ENCODE data around the gene CRB1.
"Not testable (repeated sequence)": the region's sequence is repeated elsewhere in the genome, so short reads cannot be mapped to it uniquely, and the experiment has no call there.

Gene CRB1

DNA sequence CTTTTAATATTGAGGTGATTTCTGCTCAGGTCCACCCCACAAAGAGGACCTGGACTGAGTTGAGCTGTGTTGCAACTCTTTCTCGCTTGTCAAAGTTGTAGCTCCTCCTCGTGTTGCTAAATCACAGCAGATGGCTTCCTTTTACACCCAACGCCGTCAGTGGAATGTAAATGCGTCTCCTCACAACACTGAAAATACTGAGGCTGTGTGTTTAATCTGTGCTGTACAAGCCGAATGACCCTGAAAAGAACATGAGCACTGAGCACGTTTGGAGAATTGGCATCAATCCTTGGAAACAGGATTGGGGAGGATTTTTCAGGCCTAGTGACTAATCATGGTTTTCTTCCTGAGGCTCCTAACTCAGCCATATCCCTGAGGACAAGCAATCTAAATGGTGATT lies 196.0 kb downstream of the CRB1 start:
- no peak for DNase-seq
- H3K36me3 Mint-ChIP-seq (ENCODE audit: low read depth), result no peaks in the 10 kb centered on the region
- no peak overlapping the region for H3K4me3 Mint-ChIP-seq
- no peaks in the 10 kb centered on the region for H3K27me3 Mint-ChIP-seq
- no peaks in the 10 kb centered on the region for H3K9me3 Mint-ChIP-seq
- H3K27ac Mint-ChIP-seq, result no peak overlapping the region
- no peaks in the 10 kb centered on the region for H3K4me1 Mint-ChIP-seq (ENCODE audit: low read depth)

DNA sequence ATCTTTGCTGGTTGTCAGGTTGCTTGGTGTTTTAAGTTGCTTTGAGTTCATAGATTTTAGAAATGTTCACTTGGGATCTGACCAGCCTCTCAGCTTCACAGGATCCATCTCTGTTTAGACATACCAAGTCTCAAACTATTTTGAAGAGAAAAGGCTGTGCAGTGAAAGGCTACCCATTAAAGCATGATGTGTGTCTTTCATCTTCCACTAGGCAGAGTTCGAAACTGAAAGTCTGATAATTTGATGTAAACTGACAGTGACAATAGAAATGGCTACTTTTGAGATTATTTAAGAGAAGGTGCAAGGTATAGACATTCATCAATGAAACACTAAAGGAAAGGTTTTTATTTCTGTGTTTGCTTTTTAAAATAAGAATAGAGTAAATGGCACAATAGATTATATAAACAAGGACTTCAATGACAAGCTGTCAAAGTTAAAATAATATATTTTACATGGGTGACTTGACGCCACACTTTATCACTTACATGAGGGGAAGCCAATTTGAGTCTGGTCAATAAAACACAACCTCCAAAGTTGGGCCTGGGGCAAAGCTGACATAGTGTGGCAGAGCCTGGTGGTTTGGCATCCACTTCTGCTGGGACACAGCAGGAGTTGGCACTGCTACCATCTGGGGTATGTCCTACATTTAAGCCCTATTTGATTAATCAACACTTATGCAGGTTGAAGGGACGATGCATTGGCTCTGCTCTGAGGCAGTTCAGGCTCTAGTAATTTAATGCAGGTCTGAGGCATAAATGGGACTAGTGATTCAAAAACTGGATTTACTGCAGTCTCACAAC lies 197.7 kb downstream of the CRB1 start:
- Mint-ChIP-seq H3K4me3 (no peak overlapping the region), H3K9me3 (no peaks in the 10 kb centered on the region), H3K27ac (no peak overlapping the region), H3K27me3 (no peaks in the 10 kb centered on the region), H3K4me1 (ENCODE audit: low read depth) (peaks cover 5% of the 10 kb centered on the region), H3K36me3 (ENCODE audit: low read depth) (no peaks in the 10 kb centered on the region)
- DNase-seq, result no peak

DNA sequence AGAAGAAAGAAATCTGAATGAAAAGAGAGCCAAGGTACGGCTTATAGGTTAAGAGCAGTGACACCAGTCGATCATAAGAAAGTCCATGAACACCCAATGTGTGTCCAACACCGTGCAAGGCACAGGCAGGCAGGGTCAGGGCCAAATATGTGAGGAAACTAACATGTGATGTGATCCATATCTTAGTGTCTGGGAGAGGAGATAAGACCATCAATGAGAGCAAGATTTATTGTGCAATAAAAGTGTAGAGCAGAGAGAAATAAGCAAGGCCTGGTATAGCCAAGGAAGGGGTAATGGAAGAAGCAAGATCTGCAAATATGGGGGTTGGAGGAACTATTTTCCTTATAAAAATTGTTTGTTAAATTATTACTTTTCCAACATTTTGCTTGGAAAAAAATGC lies 198.8 kb downstream of the CRB1 start:
- Mint-ChIP-seq H3K27ac (no peak overlapping the region), H3K4me1 (ENCODE audit: low read depth) (peaks cover 5% of the 10 kb centered on the region), H3K9me3 (no peaks in the 10 kb centered on the region), H3K36me3 (ENCODE audit: low read depth) (no peaks in the 10 kb centered on the region), H3K4me3 (no peak overlapping the region), H3K27me3 (no peaks in the 10 kb centered on the region)
- no peak for DNase-seq

DNA sequence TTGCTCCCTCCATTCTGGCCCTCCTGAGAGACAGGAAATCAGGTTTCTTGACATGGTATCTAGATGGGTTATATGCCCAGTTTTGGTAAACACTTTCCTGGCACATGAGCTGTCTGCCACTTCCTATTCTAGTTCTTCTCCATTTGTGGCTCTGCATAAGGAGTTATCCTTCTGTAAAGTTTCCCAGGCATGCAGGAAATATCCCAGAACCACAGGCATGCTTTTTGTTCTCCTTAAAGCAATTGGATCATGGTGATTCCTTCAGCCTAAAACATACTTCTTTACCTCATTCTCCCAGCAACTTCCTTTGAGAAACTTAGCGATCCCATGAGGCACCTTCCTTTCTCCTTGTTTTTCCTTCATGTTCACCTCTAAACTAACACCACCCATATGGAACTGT lies 199.8 kb downstream of the CRB1 start:
- H3K9me3 Mint-ChIP-seq, result no peaks in the 10 kb centered on the region

DNA sequence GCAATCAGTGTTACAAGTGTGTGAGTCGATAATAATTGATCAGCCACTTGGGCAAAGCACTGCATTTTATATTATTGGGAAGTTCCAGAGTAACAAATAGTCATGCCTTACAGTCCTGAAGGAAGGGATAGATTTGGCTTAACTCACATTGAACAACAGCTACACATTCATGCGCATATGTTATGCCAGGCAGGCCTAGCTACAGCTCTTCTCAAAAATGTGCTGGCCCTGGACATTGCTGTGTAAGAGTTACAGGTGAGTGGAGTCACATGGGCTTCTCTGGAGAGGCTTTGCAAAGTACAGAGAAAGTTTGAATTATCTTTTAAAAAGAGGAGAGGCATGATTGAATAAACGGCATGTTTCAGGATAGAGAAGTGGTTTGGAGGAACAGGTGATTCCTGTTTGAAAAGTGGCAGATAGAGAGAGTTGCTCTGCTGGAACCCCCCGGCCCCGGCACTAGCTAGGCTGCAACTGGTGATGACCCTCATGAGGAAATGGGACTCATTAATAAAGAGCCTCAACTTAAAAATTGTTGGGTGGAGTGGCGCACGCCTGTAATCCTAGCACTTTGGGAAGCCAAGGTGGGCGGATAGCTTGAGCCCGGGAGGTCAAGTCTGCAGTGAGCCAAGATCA lies 200.6 kb downstream of the CRB1 start:
- H3K4me3 Mint-ChIP-seq, result no peak overlapping the region
- no peak for DNase-seq
- peaks cover 5% of the 10 kb centered on the region for H3K4me1 Mint-ChIP-seq (ENCODE audit: low read depth)
- no peaks in the 10 kb centered on the region for H3K9me3 Mint-ChIP-seq
- H3K27me3 Mint-ChIP-seq, result no peaks in the 10 kb centered on the region
- H3K27ac Mint-ChIP-seq, result no peak overlapping the region
- no peaks in the 10 kb centered on the region for H3K36me3 Mint-ChIP-seq (ENCODE audit: low read depth)

More for the DNA sequence above, 199.8 kb downstream of the CRB1 start:
- peaks cover 5% of the 10 kb centered on the region for H3K4me1 Mint-ChIP-seq (ENCODE audit: low read depth)
- H3K27ac Mint-ChIP-seq, result no peak overlapping the region
- no peak overlapping the region for H3K4me3 Mint-ChIP-seq
- no peaks in the 10 kb centered on the region for H3K27me3 Mint-ChIP-seq
- no peaks in the 10 kb centered on the region for H3K36me3 Mint-ChIP-seq (ENCODE audit: low read depth)
- DNase-seq, result no peak

DNA sequence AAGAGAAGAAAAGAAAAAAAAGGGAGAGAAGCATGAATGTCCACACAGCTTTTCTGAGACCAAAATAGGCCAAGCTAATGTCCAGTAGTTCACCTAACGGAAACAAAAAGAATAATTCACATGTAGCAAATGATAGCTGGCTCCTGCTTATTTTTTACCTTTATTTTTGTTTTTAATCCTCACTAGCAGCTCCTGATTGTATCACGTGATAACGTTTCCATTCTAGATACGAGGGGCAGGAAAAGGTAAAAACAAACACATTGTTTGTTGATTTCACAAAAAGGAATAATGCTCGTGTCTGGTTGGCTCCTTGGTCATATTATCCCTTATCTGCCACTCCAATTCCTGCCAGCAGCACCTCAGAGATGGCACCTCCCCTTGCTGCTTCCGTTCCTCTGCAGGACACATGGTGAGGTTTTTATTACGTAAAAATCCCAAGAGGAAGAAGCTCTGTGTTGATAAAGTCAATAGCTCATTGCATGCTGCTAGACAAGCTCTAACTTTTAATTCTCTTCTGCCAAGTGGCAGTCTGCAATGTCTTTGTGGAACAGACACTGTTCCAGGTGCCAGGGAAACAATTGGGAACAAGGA lies 201.7 kb downstream of the CRB1 start:
- no peaks in the 10 kb centered on the region for H3K36me3 Mint-ChIP-seq (ENCODE audit: low read depth)
- H3K27me3 Mint-ChIP-seq, result no peaks in the 10 kb centered on the region
- no peak overlapping the region for H3K27ac Mint-ChIP-seq
- no peak overlapping the region for H3K4me3 Mint-ChIP-seq
- DNase-seq, result no peak
- no peaks in the 10 kb centered on the region for H3K9me3 Mint-ChIP-seq
- H3K4me1 Mint-ChIP-seq (ENCODE audit: low read depth), result peaks cover 5% of the 10 kb centered on the region

DNA sequence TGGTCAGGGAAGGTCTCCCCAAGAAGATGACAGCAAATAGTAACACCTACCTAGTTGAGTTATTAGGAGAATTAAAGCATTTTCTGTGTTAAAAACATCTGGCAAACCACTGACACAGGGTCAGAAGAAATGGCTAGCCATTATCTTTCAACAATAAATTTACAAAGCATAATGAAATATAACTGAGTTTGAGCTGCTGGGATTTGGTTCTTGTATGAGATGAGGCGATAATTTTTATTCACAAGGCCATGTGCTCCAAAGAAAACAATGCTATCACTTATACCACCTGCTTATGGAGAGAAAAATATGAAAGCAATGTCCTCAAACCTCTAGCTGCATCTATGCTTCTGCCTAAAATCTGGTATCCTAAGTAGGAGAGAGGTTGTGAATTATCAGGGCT lies 202.3 kb downstream of the CRB1 start:
- no peak overlapping the region for H3K27ac Mint-ChIP-seq
- H3K27me3 Mint-ChIP-seq, result no peaks in the 10 kb centered on the region
- H3K4me3 Mint-ChIP-seq, result no peak overlapping the region
- H3K9me3 Mint-ChIP-seq, result no peaks in the 10 kb centered on the region
- no peak for DNase-seq
- no peaks in the 10 kb centered on the region for H3K36me3 Mint-ChIP-seq (ENCODE audit: low read depth)
- peaks cover 5% of the 10 kb centered on the region for H3K4me1 Mint-ChIP-seq (ENCODE audit: low read depth)

DNA sequence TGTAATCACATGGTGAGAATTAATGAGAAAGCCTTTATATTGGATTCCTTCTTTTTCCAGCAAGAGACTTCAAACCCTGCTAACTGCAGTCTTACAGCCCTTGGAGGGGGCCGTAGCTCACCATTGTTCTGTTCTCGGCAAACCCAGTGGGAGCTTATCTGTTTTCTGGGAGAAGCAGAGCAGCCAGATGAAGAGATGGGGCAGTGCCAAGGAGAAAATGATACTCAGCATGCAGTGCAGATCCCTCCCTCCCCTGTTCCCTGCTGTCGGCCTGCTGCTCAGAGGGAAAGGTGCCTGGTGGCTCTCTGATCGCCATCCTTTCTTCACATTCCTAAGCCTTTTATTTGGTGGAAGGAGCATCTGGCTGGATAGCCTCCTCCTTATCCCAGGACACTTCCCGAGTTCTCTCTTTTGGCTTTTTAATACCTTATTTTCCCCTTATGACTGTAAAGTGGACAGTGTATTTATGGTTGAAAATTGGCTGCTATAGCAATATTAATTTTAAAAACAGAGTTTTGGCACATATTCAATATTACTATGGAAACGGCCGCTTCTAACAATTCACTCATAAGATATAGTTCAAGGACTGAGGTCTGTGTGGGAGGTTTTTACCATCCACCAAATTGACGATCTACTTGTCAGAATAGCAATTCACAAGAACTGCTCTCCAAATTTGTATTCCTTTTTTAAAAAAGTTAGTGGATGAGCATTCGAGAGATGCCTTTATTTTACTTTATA lies 203.4 kb downstream of the CRB1 start:
- Mint-ChIP-seq H3K27me3 (no peaks in the 10 kb centered on the region), H3K27ac (no peak overlapping the region), H3K4me3 (no peak overlapping the region), H3K36me3 (ENCODE audit: low read depth) (no peaks in the 10 kb centered on the region), H3K4me1 (ENCODE audit: low read depth) (peaks cover 5% of the 10 kb centered on the region), H3K9me3 (no peaks in the 10 kb centered on the region)
- no peak for DNase-seq

DNA sequence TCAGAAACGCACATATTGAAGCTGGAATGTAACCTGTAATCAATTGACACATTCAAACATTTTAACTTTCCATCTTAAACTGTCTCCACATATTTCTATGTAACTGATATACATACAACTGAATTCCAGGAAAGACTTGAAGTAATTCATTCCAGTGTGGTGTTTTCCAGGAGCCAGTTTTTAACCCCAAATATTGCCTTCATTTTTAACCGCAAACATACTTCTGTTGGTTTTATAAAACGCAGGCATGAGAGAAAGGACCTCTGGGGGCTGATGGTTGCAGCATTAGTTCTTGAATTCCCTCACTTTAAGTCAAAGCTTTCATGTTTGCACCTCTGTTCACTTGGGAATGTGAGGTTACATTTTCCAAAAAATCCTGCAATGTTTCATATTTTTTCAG lies 204.1 kb downstream of the CRB1 start:
- Mint-ChIP-seq H3K27ac (no peak overlapping the region), H3K9me3 (no peaks in the 10 kb centered on the region), H3K4me1 (ENCODE audit: low read depth) (peaks cover 5% of the 10 kb centered on the region), H3K36me3 (ENCODE audit: low read depth) (no peaks in the 10 kb centered on the region), H3K4me3 (no peak overlapping the region), H3K27me3 (no peaks in the 10 kb centered on the region)
- no peak for DNase-seq

DNA sequence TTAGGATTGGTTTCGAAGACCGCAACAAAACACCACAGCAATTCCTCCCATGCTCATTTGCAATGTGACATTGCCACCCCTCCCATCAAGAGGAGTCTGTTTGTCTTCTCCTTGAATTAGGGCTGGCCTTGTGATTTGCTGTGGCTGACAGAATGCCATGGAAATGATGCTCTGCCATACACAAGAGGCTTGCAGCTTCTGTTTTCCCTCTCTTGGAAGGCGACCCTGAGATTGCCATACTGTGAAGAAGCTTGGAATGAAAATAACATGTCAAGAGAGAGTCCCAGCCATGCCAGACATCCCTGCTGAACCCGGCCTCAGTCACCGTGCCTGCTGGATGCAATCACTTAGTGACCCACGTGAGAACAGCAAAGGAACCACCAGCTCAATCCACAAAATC lies 212.4 kb downstream of the CRB1 start:
- DNase-seq, result no peak
- Mint-ChIP-seq H3K4me3 (no peak overlapping the region), H3K36me3 (ENCODE audit: low read depth) (no peaks in the 10 kb centered on the region), H3K4me1 (ENCODE audit: low read depth) (peaks cover 15% of the 10 kb centered on the region), H3K27me3 (no peaks in the 10 kb centered on the region), H3K9me3 (no peaks in the 10 kb centered on the region), H3K27ac (no peak overlapping the region)

DNA sequence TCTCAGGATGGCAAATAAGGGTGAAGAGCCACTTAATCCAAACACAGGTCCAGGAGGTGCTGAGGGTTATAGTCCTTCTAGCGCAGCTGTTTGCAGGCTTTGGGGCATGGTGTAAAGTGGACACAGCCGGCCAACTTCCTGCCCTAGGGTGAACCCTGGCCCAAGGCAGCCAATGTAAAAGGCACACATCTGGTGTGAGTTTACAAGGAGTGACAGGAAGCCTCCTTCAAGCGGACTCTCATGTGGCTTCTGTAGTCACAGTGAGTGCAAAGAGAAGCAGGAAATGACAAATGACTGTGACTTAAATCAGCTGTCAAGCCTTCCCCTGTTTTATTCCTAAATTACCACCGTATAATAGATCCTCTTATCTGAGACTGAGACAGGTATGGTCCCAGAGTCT lies 213.0 kb downstream of the CRB1 start:
- Mint-ChIP-seq H3K9me3 (no peaks in the 10 kb centered on the region), H3K36me3 (ENCODE audit: low read depth) (no peaks in the 10 kb centered on the region), H3K4me1 (ENCODE audit: low read depth) (peaks cover 15% of the 10 kb centered on the region), H3K27me3 (no peaks in the 10 kb centered on the region), H3K27ac (no peak overlapping the region), H3K4me3 (no peak overlapping the region)
- DNase-seq, result no peak

DNA sequence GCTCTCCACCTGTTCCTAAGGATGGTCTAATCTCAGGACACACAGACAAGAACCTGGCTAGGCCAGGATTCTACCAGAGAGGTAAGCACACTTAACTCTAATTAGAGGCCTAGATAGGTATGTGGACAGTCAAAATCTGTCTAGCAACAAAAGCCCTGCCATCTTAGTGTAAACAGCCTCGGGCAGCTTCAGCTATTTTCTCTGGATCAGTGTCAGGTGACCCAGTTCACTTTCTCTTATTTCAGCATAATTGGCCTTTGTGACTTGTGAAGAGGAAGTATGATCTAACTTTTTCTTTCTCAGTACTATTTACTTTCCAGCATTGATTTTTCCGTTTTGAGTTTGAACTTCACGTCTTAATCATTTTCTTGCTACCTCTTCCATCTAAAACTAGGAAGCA lies 217.7 kb downstream of the CRB1 start:
- H3K9me3 Mint-ChIP-seq, result no peaks in the 10 kb centered on the region
- no peaks in the 10 kb centered on the region for H3K36me3 Mint-ChIP-seq (ENCODE audit: low read depth)
- H3K4me1 Mint-ChIP-seq (ENCODE audit: low read depth), result peaks cover 12% of the 10 kb centered on the region
- no peak overlapping the region for H3K27ac Mint-ChIP-seq
- no peak overlapping the region for H3K4me3 Mint-ChIP-seq
- peaks cover 3% of the 10 kb centered on the region for H3K27me3 Mint-ChIP-seq
- DNase-seq, result no peak

DNA sequence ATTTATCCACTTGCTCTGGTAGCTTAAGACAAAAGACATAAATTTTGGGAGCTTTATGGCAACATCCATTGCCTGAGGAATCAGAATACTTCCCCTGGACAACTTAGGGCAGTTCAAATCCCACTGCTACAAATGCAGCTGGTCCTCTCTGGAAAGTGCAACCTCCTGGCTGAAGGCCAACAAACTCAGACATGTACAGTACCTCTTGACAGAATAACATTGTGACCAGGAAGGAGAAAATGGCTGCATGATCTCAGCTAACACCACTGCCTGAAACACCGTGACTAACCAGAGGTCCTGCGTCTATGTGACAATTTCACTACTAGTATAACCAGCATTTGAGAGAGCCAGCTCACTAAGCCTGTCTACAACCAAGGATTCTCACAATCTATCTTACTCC lies 218.9 kb downstream of the CRB1 start:
- H3K4me1 Mint-ChIP-seq (ENCODE audit: low read depth), result peaks cover 1% of the 10 kb centered on the region
- H3K27me3 Mint-ChIP-seq, result peaks cover 11% of the 10 kb centered on the region
- no peak overlapping the region for H3K4me3 Mint-ChIP-seq
- H3K36me3 Mint-ChIP-seq (ENCODE audit: low read depth), result no peaks in the 10 kb centered on the region
- H3K9me3 Mint-ChIP-seq, result no peaks in the 10 kb centered on the region
- DNase-seq, result no peak
- no peak overlapping the region for H3K27ac Mint-ChIP-seq

DNA sequence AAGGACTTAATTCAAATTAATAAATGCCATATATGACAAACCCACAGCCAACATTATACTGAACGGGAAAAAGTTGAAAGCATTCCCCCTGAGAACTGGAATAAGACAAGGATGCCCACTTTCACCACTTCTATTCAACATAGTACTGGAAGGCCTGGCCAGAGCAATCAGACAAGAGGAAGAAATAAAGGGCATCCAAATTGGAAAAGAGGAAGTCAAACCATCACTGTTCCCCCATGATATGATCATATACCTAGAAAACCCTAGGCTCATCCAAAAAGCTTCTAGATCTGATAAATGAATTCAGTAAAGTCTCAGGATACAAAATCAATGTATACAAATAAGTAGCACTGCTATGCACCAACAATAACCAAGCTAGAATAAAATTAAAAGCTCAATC lies 223.5 kb downstream of the CRB1 start:
- not testable (repeated sequence) for H3K9me3 Mint-ChIP-seq; H3K36me3 Mint-ChIP-seq (ENCODE audit: low read depth); H3K4me1 Mint-ChIP-seq (ENCODE audit: low read depth); H3K4me3 Mint-ChIP-seq; DNase-seq; H3K27ac Mint-ChIP-seq
- H3K27me3 Mint-ChIP-seq, result peaks cover 11% of the 10 kb centered on the region

DNA sequence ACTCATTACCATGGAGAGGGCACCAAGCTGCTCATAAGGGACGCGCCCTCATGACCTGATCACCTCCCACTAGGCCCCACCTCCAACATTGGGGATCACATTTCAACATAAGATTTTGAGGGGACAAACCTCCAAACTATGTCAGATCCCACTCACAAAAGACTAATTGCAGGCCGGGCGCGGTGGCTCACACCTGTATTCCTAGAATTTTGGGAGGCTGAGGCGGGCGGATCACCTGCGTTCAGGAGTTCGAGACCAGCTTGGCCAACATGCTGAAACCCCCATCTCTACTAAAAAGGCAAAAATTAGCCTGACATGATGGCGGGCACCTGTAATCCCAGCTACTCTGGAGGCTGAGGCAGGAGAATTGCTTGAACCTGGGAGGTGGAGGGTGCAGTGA lies 228.7 kb downstream of the CRB1 start:
- H3K36me3 Mint-ChIP-seq (ENCODE audit: low read depth), result no peaks in the 10 kb centered on the region
- no peaks in the 10 kb centered on the region for H3K4me1 Mint-ChIP-seq (ENCODE audit: low read depth)

More for the DNA sequence above, 228.7 kb downstream of the CRB1 start:
- no peak for DNase-seq
- H3K27ac Mint-ChIP-seq, result no peak overlapping the region
- H3K27me3 Mint-ChIP-seq, result no peaks in the 10 kb centered on the region
- H3K9me3 Mint-ChIP-seq, result no peaks in the 10 kb centered on the region
- no peak overlapping the region for H3K4me3 Mint-ChIP-seq

All from activated T-cell treated with anti-CD3 and anti-CD28 coated beads, Interleukin-2, amount 50 U/mL, for 24 hours (primary cell).